Liver (tissue), 3 donors: ENCODE data around the gene CYFIP1.

Experiments
- EGR1 ChIP-seq, 2 donors: IDR thresholded peaks; 2 replicates each; pipeline ENCODE4 v1.6.1; 2016 to 2018; ENCODE audit warnings: antibody characterized with exemption in 2 of 2, low read depth in 2 of 2
- RAD21 ChIP-seq, 2 donors: IDR thresholded peaks; 2 replicates each; pipeline ENCODE4 v1.6.1; 2016; ENCODE audit warnings: antibody characterized with exemption in 2 of 2, mild to moderate bottlenecking in 2 of 2
- TF ChIP-seq, protein P1 (sequence below): IDR thresholded peaks from 2 replicates; pipeline ENCODE4 v1.6.1; 2016; ENCODE audit warnings: antibody characterized with exemption
- TF ChIP-seq, protein P2 (sequence below): fragments of 150-350 bp; IDR thresholded peaks from 2 replicates; pipeline ENCODE4 v1.5.1; 2017; ENCODE audit warnings: improper control_type of control experiment, low read depth, low read length; ENCODE audit not compliant: missing input control
- TF ChIP-seq, protein P3 (sequence below): IDR thresholded peaks from 2 replicates; pipeline ENCODE4 v1.6.1; 2016; ENCODE audit warnings: antibody characterized with exemption
- TF ChIP-seq, protein P4 (sequence below): IDR thresholded peaks from 2 replicates; pipeline ENCODE4 v1.6.1; 2016; ENCODE audit warnings: antibody characterized with exemption, mild to moderate bottlenecking
- donor health status: healthy.
- donor health status: healthy.

DNA sequence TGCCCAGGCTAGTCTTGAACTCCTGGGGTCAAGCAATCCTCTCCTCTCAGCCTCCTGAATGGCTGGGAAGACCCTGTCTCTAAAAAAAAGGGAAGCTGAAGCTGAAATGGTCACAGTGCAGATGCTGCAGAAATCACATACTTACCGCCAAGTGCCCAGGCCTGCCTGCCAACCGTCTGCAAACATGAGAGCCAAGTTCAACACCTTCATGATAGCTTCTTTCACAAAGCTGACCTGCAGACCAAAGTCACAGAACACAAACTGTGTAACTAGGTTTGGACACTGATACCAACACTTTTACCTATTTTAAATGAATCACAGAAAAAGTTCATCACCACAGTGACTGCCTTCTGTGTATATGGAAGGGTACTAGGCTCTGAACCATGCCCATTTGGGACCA is 22.8 kb upstream of the CYFIP1 start:
- TF ChIP-seq, protein P1, sequence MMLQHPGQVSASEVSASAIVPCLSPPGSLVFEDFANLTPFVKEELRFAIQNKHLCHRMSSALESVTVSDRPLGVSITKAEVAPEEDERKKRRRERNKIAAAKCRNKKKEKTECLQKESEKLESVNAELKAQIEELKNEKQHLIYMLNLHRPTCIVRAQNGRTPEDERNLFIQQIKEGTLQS, result no peak
- TF ChIP-seq, protein P2, sequence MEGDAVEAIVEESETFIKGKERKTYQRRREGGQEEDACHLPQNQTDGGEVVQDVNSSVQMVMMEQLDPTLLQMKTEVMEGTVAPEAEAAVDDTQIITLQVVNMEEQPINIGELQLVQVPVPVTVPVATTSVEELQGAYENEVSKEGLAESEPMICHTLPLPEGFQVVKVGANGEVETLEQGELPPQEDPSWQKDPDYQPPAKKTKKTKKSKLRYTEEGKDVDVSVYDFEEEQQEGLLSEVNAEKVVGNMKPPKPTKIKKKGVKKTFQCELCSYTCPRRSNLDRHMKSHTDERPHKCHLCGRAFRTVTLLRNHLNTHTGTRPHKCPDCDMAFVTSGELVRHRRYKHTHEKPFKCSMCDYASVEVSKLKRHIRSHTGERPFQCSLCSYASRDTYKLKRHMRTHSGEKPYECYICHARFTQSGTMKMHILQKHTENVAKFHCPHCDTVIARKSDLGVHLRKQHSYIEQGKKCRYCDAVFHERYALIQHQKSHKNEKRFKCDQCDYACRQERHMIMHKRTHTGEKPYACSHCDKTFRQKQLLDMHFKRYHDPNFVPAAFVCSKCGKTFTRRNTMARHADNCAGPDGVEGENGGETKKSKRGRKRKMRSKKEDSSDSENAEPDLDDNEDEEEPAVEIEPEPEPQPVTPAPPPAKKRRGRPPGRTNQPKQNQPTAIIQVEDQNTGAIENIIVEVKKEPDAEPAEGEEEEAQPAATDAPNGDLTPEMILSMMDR, result no peak
- TF ChIP-seq, protein P3, sequence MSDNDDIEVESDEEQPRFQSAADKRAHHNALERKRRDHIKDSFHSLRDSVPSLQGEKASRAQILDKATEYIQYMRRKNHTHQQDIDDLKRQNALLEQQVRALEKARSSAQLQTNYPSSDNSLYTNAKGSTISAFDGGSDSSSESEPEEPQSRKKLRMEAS, result no peak
- TF ChIP-seq RAD21 (IDR thresholded peaks at IDR 0.05) (no peak), EGR1 (IDR thresholded peaks at IDR 0.05; ENCODE audit: low read depth in 2 of 2) (no peak)
- TF ChIP-seq, protein P4, sequence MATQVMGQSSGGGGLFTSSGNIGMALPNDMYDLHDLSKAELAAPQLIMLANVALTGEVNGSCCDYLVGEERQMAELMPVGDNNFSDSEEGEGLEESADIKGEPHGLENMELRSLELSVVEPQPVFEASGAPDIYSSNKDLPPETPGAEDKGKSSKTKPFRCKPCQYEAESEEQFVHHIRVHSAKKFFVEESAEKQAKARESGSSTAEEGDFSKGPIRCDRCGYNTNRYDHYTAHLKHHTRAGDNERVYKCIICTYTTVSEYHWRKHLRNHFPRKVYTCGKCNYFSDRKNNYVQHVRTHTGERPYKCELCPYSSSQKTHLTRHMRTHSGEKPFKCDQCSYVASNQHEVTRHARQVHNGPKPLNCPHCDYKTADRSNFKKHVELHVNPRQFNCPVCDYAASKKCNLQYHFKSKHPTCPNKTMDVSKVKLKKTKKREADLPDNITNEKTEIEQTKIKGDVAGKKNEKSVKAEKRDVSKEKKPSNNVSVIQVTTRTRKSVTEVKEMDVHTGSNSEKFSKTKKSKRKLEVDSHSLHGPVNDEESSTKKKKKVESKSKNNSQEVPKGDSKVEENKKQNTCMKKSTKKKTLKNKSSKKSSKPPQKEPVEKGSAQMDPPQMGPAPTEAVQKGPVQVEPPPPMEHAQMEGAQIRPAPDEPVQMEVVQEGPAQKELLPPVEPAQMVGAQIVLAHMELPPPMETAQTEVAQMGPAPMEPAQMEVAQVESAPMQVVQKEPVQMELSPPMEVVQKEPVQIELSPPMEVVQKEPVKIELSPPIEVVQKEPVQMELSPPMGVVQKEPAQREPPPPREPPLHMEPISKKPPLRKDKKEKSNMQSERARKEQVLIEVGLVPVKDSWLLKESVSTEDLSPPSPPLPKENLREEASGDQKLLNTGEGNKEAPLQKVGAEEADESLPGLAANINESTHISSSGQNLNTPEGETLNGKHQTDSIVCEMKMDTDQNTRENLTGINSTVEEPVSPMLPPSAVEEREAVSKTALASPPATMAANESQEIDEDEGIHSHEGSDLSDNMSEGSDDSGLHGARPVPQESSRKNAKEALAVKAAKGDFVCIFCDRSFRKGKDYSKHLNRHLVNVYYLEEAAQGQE, result no peak
